ENCODE results near the gene KDM4C.

KDM4C gene

DNA sequence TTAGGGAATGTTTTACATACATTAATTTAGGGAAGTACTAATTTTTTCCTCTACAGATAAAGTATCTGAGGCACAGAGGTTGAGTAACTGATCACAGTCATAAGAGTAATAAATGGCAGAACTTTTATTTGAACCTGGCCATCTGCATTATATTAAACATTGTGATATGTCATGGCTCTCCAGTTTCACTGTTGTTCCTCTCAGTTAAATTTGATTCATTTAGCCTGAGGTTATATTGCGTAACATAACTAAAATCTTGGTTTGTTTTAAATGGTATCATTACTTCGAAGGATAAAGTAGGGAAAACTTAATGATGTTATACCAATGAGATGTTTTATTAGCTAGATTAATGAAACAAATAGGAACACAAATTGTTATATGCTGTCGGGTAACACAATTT lies 284.4 kb downstream of the KDM4C start:
- Histone ChIP-seq H3K27ac (ENCODE audit: low read depth, low read length) (no peak overlapping the region), H3K27me3 (ENCODE audit: insufficient read depth, low read length) (no peaks in the 10 kb centered on the region), H3K4me3 (ENCODE audit: low read length) (no peak overlapping the region), H3K9ac (ENCODE audit: low read depth, low read length) (no peak overlapping the region), H3K4me1 (ENCODE audit: insufficient read depth, low read length) (no peaks in the 10 kb centered on the region), H3K36me3 (ENCODE audit: insufficient read depth, low read length) (no peaks in the 10 kb centered on the region), H3K9me3 (ENCODE audit: insufficient read depth, low read depth, low read length) (no peaks in the 10 kb centered on the region)
- WGBS = 92% methylated on average over 3 of the region's 3 CpGs

DNA sequence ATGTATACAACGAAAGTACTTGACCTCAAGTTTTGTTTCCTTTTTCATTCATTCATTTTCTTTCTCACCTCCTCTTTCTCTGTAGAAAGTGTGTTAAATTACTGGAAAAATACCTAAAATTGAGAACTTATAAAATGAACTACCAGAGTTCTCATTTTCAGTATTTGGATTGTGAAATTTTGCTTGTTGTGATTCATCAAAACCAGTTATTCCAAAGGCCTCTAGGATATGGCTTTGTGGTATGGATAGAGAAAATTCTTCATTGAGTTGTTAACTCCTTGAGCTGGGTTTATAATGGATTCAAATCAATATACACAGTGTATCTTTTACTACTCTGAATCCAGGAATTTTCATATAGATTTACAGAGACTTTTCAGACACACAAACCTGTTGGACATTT lies 287.6 kb downstream of the KDM4C start:
- Histone ChIP-seq H3K9me3 (ENCODE audit: insufficient read depth, low read depth, low read length) (no peaks in the 10 kb centered on the region), H3K27me3 (ENCODE audit: insufficient read depth, low read length) (no peaks in the 10 kb centered on the region), H3K4me1 (ENCODE audit: insufficient read depth, low read length) (no peaks in the 10 kb centered on the region), H3K4me3 (ENCODE audit: low read length) (no peak overlapping the region), H3K36me3 (ENCODE audit: insufficient read depth, low read length) (peaks cover 6% of the 10 kb centered on the region; the same call in 1 of the 2 replicates), H3K27ac (ENCODE audit: low read depth, low read length) (no peak overlapping the region), H3K9ac (ENCODE audit: low read depth, low read length) (no peak overlapping the region)
- 100% methylated on average over 1 of the region's 1 CpG for WGBS

DNA sequence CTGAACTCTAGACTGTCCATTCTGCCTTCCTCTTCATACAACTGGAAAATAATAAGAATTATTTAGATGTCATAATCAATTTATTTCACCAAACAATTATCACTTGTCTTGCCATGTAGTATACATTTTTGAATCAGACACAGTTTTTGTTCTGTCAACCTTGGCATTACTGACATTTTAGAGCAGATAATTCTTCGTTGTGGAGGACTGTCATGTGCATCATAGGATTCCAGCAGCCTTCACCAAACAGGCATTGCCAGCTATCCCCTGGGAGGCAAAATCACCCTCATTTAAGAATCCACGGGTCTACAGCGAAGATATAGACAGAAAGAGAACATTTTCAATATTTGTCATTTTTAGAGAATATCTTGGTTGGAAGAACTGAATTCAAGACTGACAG lies 293.9 kb downstream of the KDM4C start:
- Histone ChIP-seq H3K4me3 (ENCODE audit: low read length) (no peak overlapping the region), H3K27ac (ENCODE audit: low read depth, low read length) (no peak overlapping the region)
- 100% methylated on average over 3 of the region's 3 CpGs for WGBS

DNA sequence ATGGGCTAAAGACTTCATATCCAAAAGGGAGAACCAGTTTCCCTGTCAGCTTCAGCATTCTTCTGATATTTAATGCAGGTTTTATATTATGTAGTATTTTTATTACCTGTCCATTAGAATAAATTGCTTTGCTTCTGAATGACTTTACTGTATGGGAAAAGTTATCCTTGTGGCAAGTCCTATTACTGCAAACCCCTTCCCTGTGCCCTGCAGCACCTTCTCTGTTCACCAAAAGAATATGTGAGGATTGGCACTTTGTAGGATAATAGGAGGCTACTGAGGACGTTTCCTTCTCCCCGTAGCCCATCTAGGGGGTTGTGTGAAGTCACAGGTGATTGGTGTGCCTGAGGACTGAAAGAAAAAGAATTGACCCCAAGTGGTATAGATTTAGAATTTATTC lies 296.1 kb downstream of the KDM4C start:
- H3K27me3 ChIP-seq (ENCODE audit: insufficient read depth, low read length) = no peaks in the 10 kb centered on the region
- no peak overlapping the region for H3K27ac ChIP-seq (ENCODE audit: low read depth, low read length)
- no peak overlapping the region for H3K4me3 ChIP-seq (ENCODE audit: low read length)
- peaks cover 11% of the 10 kb centered on the region for H3K4me1 ChIP-seq (ENCODE audit: insufficient read depth, low read length)
- no peaks in the 10 kb centered on the region for H3K9me3 ChIP-seq (ENCODE audit: insufficient read depth, low read depth, low read length)
- WGBS = 44% methylated on average over 2 of the region's 2 CpGs
- no peaks in the 10 kb centered on the region; the same call in 1 of the 2 replicates for H3K36me3 ChIP-seq (ENCODE audit: insufficient read depth, low read length)
- H3K9ac ChIP-seq (ENCODE audit: low read depth, low read length) = no peak overlapping the region

More for the DNA sequence above, 293.9 kb downstream of the KDM4C start:
- Histone ChIP-seq H3K36me3 (ENCODE audit: insufficient read depth, low read length) (peaks cover 6% of the 10 kb centered on the region; the same call in 1 of the 2 replicates), H3K9me3 (ENCODE audit: insufficient read depth, low read depth, low read length) (no peaks in the 10 kb centered on the region), H3K9ac (ENCODE audit: low read depth, low read length) (no peak overlapping the region), H3K4me1 (ENCODE audit: insufficient read depth, low read length) (peaks cover 11% of the 10 kb centered on the region), H3K27me3 (ENCODE audit: insufficient read depth, low read length) (no peaks in the 10 kb centered on the region)

DNA sequence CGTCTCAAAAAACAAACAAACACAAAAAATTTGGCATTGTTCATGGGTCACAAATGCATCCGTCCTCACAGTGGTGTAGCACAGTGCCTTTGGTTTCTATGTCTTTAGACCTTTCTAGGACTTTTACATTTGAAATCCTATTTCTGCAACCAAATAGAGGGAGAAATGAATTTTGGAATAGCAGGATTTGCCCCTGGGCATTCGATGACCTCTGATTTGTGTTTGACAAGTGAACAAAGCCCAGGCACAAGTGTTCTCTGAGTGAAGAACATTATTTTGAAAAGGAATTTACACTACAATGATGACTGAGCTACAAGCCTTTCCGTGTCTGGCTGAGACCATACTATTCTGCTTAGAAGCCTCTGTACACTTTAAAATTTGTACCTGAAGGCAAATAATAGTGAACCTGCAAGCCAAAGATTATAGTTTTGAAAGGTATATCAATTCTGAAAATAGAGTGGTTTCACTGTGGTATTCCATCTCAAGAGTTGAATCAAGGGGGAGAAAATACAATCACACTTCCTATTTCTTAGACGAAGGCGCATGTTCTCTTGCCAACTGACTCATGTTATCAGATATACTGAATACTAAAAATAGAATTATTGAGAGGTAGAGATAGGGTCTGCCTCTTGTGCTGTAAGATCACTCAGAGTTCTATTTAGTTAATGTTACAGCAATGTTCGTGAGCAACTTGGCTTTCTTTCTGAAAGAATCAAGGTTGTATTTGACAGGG lies 297.6 kb downstream of the KDM4C start:
- Histone ChIP-seq H3K4me1 (ENCODE audit: insufficient read depth, low read length) (peaks cover 11% of the 10 kb centered on the region), H3K9me3 (ENCODE audit: insufficient read depth, low read depth, low read length) (no peaks in the 10 kb centered on the region), H3K9ac (ENCODE audit: low read depth, low read length) (no peak overlapping the region), H3K27me3 (ENCODE audit: insufficient read depth, low read length) (no peaks in the 10 kb centered on the region), H3K4me3 (ENCODE audit: low read length) (no peak overlapping the region), H3K36me3 (ENCODE audit: insufficient read depth, low read length) (no peaks in the 10 kb centered on the region; the same call in 1 of the 2 replicates), H3K27ac (ENCODE audit: low read depth, low read length) (no peak overlapping the region)
- WGBS = 85% methylated on average over 5 of the region's 7 CpGs

DNA sequence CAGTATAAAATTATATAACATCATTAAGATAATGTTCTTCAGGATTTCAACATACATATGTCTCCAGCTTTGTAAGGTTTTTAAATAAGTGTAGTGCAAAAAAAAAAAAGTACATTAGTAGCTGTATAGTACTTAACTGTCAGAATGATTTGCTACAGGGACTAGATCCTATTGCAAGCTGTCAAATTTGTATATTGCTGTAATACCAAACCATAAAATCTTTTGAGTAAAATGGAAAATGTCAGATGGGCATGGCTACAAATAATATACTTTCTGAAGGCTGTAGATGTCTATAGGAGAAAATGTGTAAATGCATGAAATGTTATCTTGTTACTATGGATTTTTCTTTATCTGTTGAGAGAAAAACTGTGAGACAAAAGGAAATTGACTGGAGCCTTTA lies 298.5 kb downstream of the KDM4C start:
- H3K4me3 ChIP-seq (ENCODE audit: low read length) = no peak overlapping the region
- H3K4me1 ChIP-seq (ENCODE audit: insufficient read depth, low read length) = peaks cover 11% of the 10 kb centered on the region
- H3K9me3 ChIP-seq (ENCODE audit: insufficient read depth, low read depth, low read length) = no peaks in the 10 kb centered on the region
- no peak overlapping the region for H3K9ac ChIP-seq (ENCODE audit: low read depth, low read length)
- no peaks in the 10 kb centered on the region; the same call in 1 of the 2 replicates for H3K36me3 ChIP-seq (ENCODE audit: insufficient read depth, low read length)
- no peaks in the 10 kb centered on the region for H3K27me3 ChIP-seq (ENCODE audit: insufficient read depth, low read length)
- no peak overlapping the region for H3K27ac ChIP-seq (ENCODE audit: low read depth, low read length)

DNA sequence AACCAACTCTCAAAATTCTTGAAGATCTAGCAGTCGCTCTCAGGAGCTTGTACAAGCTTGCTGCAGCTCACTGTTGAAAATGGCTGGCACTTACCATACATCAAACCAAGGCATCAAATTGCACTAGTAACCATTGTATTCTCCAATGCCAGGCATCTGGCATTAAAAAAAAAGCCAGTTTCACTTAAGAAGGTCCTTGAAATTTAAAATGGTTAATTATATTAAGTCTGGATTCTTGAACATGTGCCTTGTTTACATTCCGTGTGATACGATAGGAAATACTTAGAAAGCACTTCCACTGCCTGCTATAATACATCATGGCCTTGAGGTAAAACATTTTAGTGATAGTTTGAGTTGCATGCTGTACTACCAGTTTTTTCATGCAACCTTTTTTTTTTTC lies 300.7 kb downstream of the KDM4C start:
- Histone ChIP-seq H3K4me1 (ENCODE audit: insufficient read depth, low read length) (peaks cover 4% of the 10 kb centered on the region), H3K27me3 (ENCODE audit: insufficient read depth, low read length) (no peaks in the 10 kb centered on the region), H3K9ac (ENCODE audit: low read depth, low read length) (no peak overlapping the region), H3K9me3 (ENCODE audit: insufficient read depth, low read depth, low read length) (no peaks in the 10 kb centered on the region), H3K27ac (ENCODE audit: low read depth, low read length) (no peak overlapping the region), H3K4me3 (ENCODE audit: low read length) (no peak overlapping the region), H3K36me3 (ENCODE audit: insufficient read depth, low read length) (no peaks in the 10 kb centered on the region)
- over 99% methylated on average over 3 of the region's 3 CpGs for WGBS

DNA sequence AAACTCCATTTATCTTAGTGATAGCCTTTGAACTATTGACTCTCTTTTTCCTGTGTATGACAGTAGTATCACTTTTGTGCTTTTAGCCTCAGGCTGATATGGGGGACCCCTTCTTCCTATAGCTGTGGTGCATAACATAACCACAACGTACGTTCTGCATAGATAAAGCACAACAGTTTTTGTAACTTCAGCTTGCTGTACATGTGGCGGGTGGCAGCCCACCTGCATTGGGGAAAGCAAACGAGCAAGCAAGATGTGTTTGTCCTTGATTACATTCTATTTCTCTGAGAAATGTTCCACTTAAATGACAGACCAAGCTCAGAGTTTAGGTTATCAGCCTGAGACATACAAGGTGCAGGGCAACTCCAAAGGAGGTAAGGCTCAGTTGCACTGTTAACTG lies 309.4 kb downstream of the KDM4C start:
- no peaks in the 10 kb centered on the region for H3K36me3 ChIP-seq (ENCODE audit: insufficient read depth, low read length)
- no peak overlapping the region for H3K9ac ChIP-seq (ENCODE audit: low read depth, low read length)
- H3K4me3 ChIP-seq (ENCODE audit: low read length) = no peak overlapping the region
- H3K4me1 ChIP-seq (ENCODE audit: insufficient read depth, low read length) = no peaks in the 10 kb centered on the region
- WGBS = 78% methylated on average over 4 of the region's 4 CpGs
- no peaks in the 10 kb centered on the region for H3K27me3 ChIP-seq (ENCODE audit: insufficient read depth, low read length)
- H3K27ac ChIP-seq (ENCODE audit: low read depth, low read length) = no peak overlapping the region
- H3K9me3 ChIP-seq (ENCODE audit: insufficient read depth, low read depth, low read length) = no peaks in the 10 kb centered on the region

DNA sequence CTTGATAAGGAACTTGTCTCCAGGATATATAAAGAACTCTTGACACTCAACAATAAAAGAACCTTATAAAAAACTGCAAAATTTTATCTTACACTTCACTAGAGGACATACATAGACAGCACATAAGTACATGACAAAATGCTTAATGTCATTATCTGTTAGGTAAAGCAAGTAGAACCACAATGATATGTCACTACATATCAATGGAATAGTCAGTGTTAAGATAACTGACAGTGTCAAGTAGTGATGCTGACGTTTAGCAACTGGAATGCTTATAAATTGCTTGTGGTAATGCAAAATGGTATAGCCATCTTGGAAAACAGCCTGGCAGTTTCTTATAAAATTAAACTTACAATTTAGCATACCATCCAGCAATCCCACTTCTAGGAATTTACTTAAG lies 314.1 kb downstream of the KDM4C start:
- Histone ChIP-seq H3K4me1 (ENCODE audit: insufficient read depth, low read length) (no peaks in the 10 kb centered on the region), H3K4me3 (ENCODE audit: low read length) (no peak overlapping the region), H3K27ac (ENCODE audit: low read depth, low read length) (no peak overlapping the region), H3K9me3 (ENCODE audit: insufficient read depth, low read depth, low read length) (no peaks in the 10 kb centered on the region), H3K36me3 (ENCODE audit: insufficient read depth, low read length) (no peaks in the 10 kb centered on the region; the same call in 1 of the 2 replicates), H3K27me3 (ENCODE audit: insufficient read depth, low read length) (no peaks in the 10 kb centered on the region), H3K9ac (ENCODE audit: low read depth, low read length) (no peak overlapping the region)
- WGBS = 63% methylated on average over 1 of the region's 1 CpG

DNA sequence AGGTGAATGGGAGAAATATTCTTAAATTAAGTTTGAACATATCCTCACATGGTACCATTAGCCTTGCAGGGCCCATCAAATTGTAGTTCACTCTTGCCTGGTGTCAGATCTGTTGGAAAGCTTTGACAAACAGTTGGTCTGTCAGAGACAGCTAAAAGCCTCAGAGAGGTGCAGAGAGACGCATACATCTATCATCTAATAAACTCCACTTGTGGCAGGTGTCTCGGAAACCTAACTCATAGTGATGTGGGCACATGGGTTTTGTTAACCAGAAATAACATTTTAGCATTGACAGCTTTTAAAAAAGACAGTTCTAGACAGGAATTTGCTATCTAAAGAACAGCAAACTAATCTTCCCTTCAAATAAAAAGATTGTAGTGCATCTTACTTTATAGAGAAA lies 315.9 kb downstream of the KDM4C start:
- no peak overlapping the region for H3K4me3 ChIP-seq (ENCODE audit: low read length)
- H3K36me3 ChIP-seq (ENCODE audit: insufficient read depth, low read length) = peaks cover 11% of the 10 kb centered on the region
- no peaks in the 10 kb centered on the region for H3K4me1 ChIP-seq (ENCODE audit: insufficient read depth, low read length)
- H3K9ac ChIP-seq (ENCODE audit: low read depth, low read length) = no peak overlapping the region
- no peaks in the 10 kb centered on the region for H3K27me3 ChIP-seq (ENCODE audit: insufficient read depth, low read length)
- H3K9me3 ChIP-seq (ENCODE audit: insufficient read depth, low read depth, low read length) = no peaks in the 10 kb centered on the region
- 100% methylated on average over 2 of the region's 2 CpGs for WGBS
- H3K27ac ChIP-seq (ENCODE audit: low read depth, low read length) = no peak overlapping the region

DNA sequence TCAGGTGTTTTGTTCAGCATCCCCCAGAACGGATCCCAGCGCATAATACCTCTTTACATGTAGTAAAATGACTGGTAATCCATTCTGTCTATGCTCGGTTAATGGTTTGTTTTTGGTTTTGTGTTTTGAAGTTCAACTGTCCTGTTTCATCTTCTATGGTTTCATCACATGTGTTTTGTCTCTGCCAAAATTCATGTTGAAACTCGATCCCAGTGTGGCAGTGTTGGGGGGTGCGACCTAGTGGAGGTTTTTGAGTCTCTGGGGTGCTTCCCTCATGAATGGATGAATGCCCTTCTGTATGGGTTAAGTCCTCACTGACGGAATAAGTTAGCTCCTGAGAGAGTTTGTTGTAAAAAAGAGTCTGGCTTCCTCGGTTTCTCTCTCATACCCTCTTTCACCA lies 317.4 kb downstream of the KDM4C start:
- WGBS = 85% methylated on average over 7 of the region's 7 CpGs
- H3K9ac ChIP-seq (ENCODE audit: low read depth, low read length) = no peak overlapping the region
- H3K9me3 ChIP-seq (ENCODE audit: insufficient read depth, low read depth, low read length) = no peaks in the 10 kb centered on the region
- no peaks in the 10 kb centered on the region for H3K27me3 ChIP-seq (ENCODE audit: insufficient read depth, low read length)
- H3K4me3 ChIP-seq (ENCODE audit: low read length) = no peak overlapping the region
- H3K27ac ChIP-seq (ENCODE audit: low read depth, low read length) = no peak overlapping the region
- peaks cover 12% of the 10 kb centered on the region for H3K36me3 ChIP-seq (ENCODE audit: insufficient read depth, low read length)
- no peaks in the 10 kb centered on the region for H3K4me1 ChIP-seq (ENCODE audit: insufficient read depth, low read length)

DNA sequence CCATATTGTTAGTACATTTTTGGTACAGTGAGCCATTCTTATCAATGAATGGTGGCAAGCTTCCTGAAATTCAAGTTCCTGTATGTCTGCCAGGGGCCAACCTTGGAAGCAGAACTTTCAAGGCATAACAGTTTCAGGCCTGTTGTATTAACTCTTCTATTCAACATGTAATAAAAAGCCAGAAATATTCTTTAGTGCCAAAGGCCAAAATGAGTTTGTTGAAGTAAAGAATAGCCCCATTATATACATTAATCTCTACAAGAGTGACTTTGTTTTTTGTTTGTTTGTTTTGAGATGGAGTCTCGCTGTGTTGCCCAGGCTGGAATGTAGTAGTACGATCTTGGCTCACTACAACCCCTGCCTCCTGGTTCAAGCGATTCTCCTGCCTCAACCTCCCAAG lies 321.3 kb downstream of the KDM4C start:
- Histone ChIP-seq H3K27ac (ENCODE audit: low read depth, low read length) (no peak overlapping the region), H3K9ac (ENCODE audit: low read depth, low read length) (no peak overlapping the region), H3K36me3 (ENCODE audit: insufficient read depth, low read length) (peaks cover 12% of the 10 kb centered on the region), H3K4me3 (ENCODE audit: low read length) (no peak overlapping the region), H3K4me1 (ENCODE audit: insufficient read depth, low read length) (no peaks in the 10 kb centered on the region), H3K27me3 (ENCODE audit: insufficient read depth, low read length) (no peaks in the 10 kb centered on the region), H3K9me3 (ENCODE audit: insufficient read depth, low read depth, low read length) (no peaks in the 10 kb centered on the region)
- WGBS = 96% methylated on average over 3 of the region's 3 CpGs
